Inferior parietal cortex (tissue), 1 donor: ENCODE results near the gene POP5.
A peak's percentile ranks its signal among the peaks of the same experiment; 100 is the strongest.
"Not testable (repeated sequence)": the region's sequence is repeated elsewhere in the genome, so short reads cannot be mapped to it uniquely, and the experiment has no call there.

Experiments
- DNase-seq: peaks from one replicate; pipeline ENCODE4 v3.0.0-alpha.2; 2016; ENCODE audit errors: extremely low spot score

The POP5 gene, protein sequence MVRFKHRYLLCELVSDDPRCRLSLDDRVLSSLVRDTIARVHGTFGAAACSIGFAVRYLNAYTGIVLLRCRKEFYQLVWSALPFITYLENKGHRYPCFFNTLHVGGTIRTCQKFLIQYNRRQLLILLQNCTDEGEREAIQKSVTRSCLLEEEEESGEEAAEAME

DNA sequence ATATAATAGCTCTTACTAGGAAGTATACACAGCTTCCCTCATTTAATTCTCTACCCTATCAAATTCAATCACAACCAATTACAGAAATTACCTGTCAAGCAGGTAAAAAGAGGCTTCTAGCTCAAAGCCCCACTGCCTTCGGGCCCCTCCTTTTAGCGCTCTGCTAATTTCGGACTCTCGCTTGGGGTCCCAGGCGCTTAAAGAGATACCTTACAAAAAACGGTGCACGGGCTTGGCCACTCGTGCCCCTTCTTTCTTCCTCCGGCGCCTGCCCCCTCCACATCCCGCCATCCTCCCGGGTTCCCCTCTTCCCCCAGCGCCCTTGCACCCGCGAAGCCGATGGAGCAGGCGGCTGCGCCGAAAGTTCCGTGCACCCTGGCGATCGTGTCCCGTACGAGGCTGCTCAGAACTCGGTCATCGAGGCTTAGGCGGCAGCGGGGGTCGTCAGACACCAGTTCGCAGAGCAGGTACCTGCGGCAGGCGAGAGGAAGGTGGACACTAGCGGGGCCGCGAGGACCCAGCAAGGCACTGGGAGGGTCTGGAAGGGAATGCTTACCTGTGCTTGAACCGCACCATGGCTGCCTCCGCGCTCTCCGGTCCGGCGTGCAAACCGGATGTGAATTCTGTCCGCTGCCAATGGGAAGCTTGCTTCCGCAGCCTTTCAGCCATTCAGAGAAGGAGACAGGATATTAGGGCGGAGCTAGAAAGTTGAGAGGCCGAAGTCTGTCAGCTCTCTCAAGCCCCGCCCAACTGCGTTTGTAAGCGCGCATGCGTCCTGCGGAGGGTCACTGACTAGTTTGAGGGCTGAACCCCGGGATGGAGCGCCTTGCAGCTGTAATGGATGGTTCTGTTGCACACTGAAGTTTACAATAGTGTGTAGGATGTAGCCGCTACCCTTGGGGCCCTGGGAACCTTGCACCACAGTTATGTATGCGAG is at the start of gene POP5:
Gene POP5, minus strand, starts transcription at position 616 of the 937 bp plus-strand sequence. Its CDS starts 40 bp downstream, at position 576.
- peak; percentile 99 for DNase-seq

DNA sequence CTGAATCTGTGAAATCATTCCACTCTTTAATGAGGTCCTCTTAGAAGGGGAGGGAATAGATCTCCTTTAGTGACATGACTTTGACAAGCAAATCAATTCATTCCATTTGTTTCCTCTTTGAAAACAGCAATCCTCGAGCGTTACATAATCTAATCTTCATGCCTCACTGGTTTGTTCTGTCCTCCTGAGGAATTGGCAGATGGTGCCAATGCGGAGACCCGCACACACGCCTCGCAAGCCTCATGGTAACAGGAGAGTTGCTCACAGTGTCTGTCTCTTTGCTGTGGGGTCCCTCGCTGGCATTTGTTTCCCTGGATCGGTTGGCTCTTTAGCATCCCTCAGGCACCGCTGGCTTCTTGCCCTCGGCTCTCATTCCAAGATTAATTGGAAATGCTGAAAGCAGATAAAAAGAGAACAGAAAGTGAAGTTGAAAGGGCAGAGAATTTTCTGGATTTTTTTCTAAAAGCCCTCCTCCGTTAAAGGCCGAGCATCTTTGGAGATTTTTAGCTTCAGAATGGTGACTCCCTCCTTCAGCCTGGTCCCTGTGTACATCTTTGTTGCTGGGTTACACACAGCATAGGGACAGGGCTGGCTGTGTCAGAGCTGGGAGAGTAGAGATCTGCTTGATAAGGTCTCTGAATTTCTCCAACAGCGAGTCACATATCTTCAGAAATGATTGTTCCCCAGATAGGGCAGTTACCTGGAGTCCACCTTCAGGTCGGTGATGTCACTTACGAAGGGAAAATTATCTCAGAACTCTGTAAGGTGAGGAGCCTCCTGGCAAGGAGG is 49.1 kb upstream of the POP5 start:
- DNase-seq = no peak

DNA sequence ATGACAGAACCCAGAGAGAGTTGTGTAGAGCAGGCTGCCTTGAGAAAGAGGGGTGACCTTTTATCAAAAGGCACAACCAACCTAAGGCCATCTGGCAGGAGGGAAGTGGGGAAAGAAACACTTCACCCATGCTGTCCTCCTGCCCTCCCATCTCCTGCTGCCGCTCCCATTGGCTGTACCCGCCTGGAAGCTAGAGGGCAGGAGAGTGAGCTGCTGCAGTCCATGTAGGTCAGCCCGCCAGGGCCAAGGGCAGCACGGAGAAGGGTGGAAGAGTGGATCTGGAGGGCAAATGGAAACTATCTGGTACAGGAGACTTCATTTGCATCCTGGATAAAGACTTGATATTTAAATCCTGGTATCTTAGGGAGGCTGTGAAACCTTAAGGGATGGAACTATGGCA is 47.7 kb upstream of the POP5 start:
- DNase-seq = no peak

DNA sequence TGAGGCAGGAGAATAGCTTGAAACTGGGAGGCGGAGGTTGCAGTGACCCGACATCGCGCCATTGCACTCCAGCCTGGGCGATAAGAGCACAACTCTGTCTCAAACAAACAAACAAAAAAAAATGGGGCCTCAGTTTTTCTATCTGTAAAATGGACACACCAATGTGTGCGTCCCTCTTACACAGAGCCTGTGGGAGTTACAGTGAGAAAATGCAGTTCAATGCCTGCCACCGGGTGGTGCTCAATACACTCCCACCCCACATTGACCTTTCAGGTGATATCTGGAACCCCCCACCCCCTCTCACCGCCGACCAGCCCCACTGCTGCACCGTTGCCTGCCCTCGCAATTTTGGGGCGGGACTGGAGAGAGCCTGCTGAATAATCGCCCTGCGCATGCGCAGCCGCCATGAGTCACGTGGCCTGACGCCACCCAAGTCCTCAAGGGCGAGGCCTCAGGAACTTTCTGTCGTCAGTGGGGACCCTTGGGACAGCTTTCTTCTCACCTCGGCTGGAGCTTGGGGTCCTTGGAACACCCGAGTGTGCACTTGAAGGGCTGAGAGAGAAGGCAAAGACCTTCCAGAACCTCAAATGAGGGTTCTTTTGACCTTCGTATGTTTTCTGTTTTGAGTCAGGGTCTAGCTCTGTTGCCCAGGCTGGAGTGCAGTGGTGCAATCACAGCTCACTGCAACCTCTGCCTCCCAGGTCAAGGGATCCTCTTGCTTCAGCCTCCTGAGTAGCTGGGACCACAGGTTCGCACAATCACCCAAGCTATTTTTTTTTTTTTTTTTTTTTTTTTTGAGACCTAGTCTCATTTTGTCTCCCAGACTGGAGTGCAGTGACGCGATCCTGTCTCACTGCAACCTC is 44.6 kb upstream of the POP5 start:
- no peak for DNase-seq

DNA sequence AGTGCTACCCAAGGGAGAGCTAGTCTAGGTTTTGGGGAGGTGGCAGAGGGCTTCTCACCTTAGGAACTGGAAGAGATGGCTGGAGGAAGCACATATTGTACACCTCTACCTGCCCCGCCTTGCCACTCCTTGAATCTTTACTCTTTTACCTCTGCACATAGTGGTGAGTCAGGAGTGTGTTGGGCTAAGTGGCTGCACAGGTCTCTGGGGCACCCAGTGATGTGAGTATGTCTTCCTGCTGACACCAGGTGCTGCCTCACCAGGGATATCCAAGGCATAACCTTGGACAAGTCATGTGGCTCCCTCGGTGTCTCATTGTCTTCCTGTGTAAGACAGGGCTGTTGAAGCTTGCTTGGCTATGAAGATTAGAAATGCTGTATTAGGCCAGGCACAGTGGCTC is 39.4 kb upstream of the POP5 start:
- no peak for DNase-seq

DNA sequence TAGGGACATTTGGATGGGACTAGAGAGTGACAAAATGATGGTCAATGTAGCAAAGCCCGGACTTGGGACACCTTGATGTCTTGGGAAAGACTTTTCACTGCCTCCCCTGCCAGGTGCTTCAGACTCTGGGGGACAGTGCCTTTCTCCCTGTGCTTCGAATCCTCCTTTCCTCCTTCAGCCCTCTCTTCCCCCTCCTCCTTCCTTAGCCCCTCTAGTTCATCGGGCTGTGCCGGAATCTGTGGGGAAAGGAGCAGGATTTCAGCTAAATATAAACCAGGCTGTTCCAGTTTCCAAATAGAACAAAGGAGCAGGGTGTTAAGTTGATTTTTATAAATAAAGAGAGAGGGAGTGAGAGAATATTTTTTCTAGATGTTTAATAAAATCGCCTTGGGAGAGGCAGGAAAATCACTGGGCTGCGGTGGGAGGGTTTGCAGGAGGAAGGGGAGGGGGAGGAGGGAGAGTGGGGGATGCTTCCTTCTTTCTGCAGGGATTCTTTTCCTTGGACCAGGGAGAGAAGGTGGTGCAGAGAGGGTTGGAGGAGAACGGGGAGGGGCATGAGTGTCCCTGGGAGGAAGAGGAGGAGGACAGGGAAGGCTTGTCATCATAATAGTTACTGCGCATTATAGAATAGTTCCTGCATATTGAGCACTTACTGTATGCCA is 37.9 kb upstream of the POP5 start:
- DNase-seq = no peak

DNA sequence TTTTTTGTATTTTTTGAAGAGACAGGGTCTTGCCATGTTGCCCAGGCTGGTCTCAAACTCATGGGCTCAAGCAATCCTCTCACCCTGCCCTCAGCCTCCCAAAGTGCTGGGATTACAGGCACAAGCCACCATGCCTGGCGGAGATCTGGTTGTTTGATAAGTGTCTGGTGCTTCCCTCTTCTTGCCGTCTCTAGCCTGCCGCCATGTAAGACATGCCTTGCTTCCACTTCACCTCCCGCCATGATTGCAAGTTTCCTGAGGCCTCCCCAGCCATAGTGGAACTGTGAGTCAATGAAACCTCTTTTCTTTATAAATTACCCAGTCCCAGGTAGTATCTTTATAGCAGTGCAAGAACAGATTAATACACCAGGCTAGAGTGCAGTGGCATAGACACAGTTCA is 36.6 kb upstream of the POP5 start:
- DNase-seq = not testable (repeated sequence)

DNA sequence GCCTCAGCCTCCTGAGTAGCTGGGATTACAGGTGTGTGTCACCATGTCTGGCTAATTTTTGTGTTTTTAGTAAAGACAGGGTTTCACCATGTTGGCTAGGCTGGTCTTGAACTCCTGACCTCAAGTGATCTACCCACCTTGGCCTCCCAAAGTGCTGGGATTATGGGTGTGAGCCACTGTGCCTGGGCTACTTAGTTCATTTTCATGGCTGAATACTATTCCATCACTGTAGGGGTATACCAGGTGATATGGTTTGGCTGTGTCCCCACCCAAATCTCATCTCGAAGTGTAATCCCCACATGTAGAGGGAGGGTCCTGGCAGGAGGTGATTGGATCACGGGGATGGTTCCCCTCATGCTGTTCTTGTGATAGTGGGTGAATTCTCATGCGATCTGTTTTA is 36.0 kb upstream of the POP5 start:
- DNase-seq = not testable (repeated sequence)

DNA sequence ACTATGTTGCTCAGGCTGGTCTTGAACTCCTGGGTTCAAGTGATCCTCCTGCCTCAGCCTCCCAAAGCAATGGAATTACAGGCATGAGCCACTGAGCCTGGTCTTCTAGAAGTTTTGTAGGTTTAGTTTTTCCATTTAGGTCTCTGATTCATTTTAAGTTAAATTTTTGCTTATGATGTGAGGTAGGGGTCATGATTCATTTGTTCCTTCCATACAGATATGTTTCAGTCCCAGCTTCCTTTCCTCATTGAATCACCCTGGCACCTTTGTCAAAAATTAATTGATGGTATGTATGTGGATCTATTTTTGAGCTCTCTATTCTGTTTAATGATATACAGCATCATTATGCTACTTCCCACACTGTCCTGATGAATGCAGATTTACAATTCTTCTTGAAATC is 33.6 kb upstream of the POP5 start:
- no peak for DNase-seq

DNA sequence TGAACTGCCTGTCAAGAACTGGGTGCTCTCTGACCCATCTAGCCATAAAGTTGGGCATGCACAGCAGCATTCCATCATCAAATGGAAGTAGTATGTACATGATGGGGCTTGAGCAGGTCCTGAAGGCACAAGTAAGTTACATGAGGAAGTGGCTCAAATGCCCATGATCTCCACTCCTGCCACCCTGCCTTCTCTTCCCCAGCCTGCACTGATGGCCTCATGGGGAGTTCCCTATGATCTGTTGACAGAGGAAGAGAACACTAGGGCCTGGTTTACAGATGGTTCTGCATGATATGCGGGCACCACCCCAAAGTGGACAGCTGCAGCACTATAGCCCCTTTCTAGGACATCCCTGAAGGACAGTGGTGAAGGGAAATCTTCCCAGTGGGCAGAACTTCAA is 30.3 kb upstream of the POP5 start:
- DNase-seq = not testable (repeated sequence)

DNA sequence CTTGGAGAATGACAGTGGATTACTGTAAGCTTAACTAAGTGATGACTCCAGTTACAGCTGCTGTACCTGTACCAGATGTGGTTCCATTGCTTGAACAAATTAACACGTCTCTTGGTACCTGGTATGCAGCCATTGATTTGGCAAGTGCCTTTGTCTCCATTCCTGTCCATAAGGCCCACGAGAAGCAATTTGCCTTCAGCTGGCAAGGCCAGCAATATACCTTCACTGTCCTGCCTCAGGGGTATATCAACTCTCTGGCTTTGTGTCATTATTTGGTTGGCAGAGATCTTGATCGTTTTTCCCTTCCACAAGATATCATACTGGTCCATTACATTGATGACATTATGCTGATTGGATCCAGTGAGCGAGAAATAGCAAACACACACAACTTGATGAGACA is 29.4 kb upstream of the POP5 start:
- DNase-seq = no peak

DNA sequence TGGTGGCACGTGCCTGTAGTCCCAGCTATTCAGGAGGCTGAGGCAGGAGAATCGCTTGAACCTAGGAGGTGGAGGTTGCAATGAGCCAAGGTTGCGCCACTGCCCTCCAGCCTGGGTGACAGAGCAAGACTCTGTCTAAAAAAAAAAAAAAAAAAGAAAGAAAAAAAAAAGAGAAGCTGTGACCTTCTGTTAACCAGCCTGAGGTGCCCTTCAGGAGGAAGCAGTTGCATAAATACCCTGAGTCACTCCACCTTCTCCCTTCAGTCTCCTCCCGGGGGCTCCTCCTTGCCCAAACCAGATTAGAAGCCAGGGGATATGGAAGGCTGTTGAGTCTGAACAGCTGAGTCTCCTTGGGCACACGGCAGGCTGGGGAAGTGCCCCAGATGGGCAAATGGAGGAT is 21.2 kb upstream of the POP5 start:
- DNase-seq = not testable (repeated sequence)

DNA sequence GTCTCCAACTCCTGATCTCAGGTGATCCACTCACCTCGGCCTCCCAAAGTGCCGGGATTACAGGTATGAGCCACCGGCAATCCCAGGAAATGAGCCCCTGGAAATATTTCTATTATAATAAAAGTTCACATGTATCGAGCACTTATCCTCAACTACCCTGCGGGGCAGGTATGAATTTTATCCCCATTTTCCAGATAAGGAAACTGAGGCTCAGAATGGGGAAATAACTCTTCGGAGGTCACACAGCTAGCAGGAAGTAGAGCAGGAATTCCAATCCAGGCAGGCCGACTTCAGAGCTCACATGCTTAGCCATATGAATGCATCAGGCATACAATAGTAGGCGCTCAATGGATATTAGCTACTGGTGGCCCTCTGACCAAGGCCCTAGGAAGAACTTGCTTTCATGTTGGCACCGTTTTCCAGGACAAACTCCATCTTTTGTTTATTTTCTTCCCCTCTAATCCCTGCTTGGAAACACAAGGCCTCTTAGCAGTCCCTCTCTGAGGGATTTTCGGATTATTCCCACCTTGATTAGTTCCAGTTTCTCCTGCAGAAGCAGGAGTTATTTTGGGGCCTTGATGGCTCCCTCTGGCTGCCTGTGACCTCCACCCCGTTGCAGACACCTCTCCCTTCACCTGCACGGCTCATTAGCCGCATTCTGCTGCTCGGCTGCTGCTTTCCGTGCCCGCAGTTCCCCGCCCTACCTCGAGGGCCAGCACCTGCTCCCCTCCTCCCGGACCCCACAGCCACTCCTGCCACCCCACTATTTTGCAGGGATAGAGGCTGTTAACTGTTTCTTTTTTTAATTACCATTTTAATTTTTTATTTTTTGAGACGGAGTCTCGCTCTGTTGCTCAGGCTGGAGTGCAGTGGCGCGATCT is 18.7 kb upstream of the POP5 start:
- DNase-seq = no peak

DNA sequence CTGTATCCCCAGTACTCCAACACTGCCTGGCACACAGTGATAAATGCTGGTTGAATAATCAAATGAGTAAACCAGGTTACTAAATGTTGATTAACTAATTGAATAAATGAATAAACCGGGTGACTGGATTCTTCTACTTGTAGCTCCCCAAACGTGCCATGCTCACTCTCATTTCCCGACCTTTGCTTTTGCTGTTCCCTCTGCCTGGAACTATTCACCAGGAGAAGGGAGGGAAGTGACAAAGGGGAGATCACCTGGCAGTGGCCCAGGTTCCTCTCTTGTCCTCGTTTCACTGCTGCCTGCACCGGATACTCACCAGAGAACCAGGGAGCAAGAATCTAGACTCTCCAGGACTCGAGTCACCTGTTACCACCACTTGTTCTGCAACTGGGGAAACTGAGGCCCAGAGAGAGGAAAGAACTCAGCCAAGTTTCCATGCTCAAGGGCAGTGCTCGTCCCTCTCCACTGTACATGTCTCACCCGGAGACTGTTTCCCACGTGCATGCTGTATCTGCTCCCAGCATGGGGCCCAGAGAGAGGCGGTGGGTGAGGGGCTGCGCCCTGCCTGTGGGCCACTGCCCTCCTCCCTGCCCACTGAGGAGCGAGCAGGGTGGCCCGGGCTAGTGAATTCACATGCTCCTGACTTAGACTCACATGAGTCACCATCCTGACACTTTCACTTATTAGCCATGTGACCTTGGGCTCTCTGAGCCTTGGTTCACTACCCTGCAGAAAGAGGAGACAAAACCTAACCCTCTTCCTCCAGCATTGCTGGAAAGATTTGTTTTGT is 17.7 kb upstream of the POP5 start:
- DNase-seq = no peak

DNA sequence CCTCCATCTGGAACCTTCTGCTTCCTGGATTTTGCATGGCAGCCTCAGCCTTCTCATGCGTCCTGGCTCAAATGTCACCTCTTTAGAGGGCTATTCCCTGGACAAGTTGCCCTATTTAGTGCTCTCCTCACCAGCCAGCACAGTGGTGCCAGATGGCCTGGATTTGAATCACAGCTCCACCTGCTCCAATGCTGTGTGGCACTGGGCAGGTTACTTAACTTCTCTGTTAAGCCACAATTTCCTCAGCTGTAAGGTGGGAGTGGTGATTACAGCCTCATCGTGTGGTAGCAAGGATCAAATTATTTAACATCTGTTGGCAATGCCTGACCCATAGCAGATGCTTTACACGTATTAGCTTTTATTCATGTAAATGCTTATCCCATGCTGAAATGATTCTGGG is 16.7 kb upstream of the POP5 start:
- no peak for DNase-seq

DNA sequence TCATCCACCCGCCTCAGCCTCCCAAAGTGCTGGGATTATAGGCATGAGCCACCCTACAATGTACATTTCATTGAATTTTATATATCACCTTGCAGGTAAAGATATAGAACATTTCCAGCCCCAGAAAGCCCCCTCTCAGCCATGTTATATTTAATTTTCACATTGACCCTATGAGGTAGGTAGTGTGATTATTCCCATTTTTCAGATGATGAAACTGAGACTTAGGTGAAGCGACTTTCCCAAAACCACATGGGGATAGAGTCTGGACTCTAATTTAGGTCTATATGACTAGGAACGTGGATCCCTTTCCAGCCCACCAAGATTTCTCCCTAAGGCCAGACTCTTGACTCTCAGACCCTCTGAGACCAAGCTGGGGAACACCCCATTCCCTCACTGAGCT is 15.7 kb upstream of the POP5 start:
- no peak for DNase-seq

DNA sequence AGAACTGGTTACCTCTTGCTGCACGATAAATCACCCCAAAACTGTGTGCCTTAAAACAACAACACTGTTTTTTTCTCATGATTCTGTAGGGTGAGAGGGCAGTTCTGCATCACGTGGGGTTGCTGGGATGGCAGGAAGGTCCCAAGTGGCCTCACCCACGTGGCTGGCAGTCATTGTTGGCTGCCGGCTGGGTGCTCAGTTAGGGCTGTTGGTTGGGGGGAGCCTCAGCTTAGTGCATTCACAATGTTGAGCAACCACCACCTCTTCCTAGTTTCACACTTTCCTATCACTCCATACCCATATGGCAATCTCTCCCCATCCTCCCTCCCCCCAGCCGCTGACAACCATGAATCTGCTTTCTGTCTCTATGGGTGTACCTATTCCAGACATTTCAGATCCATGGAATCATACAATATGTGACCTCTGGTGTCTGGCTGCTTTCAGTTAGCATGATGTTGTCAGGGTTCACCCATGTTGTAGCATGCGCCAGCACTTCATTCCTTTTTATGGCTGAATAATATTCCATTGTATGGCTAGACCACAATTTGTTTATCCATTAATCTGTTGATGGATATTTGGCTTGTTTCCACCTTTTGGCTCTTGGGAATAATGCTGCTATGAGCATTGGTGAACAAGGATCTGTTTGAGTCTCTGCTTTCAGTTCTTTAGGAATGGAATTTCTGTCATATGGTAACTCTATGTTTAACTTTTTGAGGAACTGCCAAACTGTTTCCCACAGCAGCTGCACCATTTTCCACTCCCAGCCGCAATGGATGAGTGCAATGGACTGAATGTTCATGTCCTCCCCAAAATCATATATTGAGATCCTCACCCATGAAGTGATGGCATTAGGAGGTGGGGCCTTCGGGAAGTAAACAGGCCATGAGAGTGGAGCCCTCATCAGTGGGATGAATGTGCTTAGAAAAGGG is 11.2 kb upstream of the POP5 start:
- DNase-seq = peak; percentile 55
